ENCODE results near the gene CFP.

CFP gene

DNA sequence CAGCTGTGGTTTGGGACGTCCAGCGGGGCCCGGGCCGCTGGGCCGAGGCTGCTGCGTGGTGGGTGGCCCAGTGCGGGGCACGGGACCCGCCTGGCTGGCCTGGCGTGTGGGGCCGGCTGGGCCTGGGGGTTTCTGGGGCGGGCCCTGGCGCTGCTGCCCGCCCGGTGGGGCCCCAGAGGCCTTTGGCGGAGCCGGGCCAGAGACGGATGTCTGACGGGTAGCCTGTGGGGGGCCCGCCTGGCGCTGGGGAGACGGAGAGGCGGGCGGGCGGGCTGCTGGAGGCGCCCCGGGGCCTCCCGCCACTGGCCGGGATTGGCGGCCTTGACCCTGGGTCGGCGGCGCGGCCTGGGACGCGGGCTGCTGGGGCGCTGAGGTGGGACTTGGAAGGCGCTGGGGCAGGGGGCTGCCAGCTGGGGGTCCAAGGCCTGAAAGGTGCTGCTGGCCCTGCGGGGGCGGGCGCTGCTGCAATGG is 55.6 kb downstream of the CFP start:
- no peak for DNase-seq (ENCODE audit: low read depth in 2 of 2)

DNA sequence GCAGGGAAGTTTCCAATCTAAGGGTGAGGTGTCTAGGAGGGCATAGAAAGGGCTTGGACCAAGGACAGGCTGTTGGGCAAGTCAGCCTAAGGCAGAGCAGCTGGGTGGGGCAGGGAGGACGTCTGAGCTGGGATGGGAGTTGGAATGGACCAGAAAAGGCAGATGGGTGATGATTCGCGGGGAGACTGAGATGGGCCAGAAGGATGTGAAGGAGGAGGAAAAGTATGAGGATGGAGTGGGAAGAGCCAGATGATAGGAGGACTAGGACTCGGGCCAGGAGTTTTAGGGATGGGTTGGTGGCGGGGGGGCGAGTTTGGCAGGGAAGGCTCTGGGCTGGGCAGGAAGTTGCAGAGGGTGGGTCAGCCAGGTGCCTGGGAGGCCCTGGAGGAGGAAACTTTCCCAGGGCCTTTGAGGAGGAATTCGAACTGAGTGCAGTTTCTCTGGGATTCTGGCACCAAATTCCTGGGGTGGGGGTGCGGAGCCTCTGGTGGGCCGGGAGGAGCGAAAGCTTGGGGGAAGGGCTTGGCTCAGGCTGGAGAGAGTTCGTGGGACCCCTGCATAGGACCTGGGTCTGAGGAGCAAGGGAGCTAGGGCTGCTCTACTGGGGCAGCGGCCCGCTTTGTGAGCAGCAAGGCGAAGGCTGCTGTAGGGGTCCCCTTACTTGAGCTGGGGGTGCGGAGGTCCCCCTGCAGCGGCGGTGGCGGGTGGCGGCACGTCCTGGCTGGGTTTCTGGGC is 56.2 kb downstream of the CFP start:
- DNase-seq (ENCODE audit: low read depth in 2 of 2) = no peak

Data from fibroblast of skin of left quadriceps (primary cell).